DMS53 treated with DMSO at 0.1 percent for 48 hours (cell line): ENCODE results near the gene GARIN5B.

Experiments used
- DNase-seq: peaks from one replicate; lab custom pipeline; 2025; ENCODE audit not compliant: unreplicated experiment; lab: John Stamatoyannopoulos, UW

GARIN5B gene

DNA sequence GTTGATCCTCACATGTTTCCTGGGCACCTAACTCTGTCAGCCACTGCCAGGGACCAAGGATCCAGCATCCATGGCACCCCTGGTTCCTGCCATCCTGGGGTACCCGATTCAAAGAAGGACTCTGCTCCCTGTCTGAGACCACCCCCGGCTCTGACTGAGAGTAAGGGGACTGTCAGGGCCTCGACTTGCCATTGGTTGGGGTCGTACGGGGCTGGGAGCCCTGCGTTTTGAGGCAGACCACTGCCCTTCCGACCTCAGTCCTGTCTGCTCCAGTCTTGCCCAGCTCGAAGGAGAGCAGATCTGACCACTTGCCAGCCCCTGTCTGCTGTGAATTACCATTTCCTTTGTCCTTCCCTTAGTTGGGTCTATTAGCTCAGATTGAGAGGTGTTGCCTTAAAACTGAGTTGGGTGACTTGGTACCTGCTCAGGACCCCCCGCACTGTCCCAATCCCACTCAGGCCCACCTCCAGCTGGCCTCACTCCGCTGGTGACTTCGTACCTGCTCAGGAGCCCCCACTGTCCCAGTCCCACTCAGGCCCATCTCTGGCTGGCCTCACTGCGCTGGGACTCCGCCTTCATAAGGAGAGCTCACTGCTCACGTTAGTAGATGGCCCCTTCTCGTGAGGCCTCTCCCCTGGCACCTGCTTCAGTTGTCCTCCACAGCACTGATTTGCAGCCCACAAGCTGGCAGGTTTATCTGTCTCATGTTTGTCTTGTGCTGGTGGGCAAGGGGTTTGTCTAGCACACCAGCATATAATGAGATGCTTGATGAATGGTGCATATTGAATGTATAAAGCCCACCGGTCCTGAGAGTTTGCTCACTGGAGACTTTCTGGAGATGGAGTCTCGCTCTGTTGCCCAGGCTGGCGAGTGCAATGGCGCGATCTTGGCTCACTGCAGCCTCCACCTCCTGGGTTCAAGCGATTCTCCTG, 26.6 kb upstream of the GARIN5B start:
- DNase-seq = no peak

DNA sequence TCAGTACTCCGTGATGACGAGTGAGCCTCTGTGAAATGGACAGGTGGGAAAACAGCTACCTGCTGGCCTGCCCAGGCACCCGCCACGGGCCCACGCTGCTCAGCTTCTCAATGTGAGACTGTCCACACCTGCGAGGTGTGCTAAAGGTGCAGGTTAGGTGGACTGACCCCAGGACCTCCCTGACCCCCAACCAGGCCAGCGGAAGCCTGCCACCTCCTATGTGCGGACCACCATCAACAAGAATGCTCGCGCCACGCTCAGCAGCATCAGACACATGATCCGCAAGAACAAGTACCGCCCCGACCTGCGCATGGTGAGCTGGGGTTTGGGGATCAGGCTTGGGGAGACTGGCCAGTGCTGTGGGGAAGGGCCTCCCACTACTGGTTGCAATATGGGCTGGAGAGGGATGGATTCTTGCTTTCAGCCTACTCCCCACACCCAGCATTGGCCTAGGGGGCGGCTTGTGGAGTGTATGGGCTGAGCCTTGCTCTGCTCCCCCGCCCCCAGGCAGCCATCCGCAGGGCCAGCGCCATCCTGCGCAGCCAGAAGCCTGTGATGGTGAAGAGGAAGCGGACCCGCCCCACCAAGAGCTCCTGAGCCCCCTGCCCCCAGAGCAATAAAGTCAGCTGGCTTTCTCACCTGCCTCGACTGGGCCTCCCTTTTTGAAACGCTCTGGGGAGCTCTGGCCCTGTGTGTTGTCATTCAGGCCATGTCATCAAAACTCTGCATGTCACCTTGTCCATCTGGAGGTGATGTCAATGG, 24.9 kb upstream of the GARIN5B start:
- DNase-seq = no peak

DNA sequence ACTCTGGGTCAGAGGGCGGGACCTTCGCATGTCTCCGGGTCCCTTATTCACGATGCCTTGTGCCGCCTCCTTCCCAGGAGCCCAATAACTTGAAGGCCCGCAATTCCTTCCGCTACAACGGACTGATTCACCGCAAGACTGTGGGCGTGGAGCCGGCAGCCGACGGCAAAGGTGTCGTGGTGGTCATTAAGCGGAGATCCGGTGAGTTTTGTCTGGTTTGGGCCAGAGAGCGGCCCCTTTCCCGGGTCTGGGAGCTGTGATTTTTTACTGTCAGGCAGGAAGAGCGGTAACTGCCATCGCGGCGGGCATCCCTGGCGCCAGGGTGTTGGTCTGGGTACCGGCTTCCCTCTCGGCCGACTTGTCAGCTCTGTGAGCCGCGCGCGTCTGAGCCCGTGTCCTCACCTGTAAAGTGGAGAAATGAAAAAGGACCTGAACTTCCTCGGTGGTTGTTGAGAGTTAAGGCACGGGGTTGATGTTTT, 23.5 kb upstream of the GARIN5B start:
- DNase-seq = no peak

DNA sequence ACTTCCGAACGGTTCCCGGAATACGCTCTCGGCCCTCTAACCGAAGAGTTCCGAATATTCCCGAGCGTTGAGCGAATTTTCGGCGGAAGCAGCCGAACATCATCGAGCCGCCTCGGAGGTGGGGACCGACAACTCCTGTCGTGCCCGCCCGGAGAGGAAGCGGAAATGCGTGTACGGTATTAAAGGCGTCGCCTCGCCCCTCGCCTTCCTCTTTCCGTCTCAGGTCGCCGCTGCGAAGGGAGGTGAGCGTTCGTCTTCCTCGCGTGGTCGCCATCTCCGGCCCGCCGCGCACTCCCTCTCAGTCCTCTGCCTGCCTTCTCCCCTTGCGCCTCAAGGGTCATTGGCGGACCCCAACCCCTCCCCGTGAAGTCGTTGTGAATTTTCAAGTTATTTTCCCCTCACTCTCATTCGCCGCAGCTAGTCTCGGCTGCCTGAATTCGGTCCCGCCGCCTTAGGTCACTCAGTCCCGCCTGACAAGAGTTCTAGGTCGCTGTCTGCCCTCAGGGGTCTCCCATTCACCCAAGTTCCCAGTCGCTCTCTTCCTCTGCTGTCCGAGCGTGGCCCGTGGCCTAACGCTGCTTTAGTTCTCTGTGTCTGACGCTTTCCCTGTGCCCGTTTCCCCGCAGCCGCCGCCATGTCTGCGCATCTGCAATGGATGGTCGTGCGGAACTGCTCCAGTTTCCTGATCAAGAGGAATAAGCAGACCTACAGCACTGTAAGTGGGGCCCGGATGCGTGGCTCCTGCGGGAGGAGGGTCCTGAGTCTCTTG, 22.8 kb upstream of the GARIN5B start, which contains the start of gene RPL28:
Gene RPL28, plus strand, starts transcription at position 209 of the 769 bp plus-strand sequence. Its CDS starts 426 bp downstream, at position 635.
- DNase-seq = peak; percentile 97

DNA sequence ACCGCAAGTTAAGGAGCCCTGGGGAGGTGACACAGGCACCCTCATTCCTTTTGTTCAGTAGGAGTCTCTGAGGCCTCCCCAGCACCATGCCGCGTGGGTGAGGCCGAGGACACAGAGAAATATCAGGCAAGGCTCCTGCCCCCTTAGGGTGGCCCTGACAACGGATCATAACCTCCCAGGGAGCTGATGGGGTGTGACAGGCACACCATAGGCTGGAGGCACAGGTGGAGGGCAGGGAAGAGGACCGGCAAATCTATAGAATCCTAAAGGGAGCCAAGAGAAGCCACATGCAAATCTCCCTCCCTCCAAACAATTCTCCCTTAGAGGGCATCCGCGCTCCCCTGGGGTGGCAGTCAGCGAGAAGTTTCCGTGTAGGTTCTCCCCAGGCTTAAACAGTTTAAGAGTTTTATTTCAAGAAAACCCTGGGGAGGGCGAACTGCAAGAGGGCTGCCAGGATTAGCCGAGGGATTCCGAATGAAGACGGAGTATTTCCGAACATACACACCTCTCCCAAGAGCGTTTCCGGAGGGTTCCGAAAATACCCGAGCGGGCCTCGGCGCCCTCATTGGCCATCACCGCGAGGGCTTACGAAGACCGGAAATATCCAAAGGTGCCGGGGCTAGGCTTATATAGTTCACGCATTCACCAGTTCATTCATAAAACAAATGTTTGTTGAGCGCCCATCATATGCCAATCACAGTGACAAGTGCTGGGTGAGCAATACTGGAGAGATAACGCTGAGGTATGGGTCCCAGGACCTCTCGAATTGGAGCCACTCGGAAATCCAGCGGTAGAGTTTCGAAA, 22.1 kb upstream of the GARIN5B start:
- peak; percentile 97 for DNase-seq

DNA sequence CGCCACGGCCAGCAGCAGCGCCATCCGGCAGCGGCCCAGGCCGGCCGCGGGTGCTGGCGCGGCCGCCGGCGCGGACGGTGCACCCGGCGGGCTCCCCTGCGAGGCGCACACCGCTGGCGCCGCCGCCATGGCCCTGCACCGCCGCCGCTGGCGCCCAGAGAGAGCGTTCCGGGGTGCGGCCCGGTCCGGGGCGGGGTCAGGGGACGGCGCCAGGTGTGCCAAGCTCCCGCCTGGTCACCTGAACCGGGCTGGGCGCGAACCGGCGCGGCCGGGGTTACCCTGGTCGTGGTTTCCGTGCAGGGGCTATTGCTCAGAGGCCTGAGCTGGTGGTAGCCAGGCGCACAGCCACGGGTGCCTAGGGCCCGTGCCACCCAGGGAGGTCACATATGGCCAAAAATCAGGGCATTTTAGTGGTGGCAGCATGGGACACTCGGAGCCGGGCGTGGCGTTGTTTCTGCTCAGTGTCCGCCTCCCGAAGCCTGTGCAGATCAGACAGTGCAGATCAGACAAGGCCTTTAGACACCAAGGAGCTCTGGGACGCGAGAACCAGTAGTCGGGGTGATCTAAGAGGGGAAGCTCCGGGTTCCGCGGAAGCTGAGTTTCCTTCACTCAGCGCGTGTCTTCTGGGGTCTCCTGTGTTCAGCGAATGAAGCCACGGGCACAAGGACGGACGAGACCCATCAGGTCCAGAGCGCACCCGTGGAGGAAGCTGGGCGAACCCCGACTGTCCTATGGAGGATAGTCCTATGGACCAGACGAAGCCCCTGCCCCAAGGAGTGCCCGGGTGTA, 21.3 kb upstream of the GARIN5B start, which contains the start of gene TMEM238:
Gene TMEM238, minus strand, starts transcription at position 162 of the 789 bp plus-strand sequence. Its CDS starts 33 bp downstream, at position 129.
- peak; percentile 47 for DNase-seq

DNA sequence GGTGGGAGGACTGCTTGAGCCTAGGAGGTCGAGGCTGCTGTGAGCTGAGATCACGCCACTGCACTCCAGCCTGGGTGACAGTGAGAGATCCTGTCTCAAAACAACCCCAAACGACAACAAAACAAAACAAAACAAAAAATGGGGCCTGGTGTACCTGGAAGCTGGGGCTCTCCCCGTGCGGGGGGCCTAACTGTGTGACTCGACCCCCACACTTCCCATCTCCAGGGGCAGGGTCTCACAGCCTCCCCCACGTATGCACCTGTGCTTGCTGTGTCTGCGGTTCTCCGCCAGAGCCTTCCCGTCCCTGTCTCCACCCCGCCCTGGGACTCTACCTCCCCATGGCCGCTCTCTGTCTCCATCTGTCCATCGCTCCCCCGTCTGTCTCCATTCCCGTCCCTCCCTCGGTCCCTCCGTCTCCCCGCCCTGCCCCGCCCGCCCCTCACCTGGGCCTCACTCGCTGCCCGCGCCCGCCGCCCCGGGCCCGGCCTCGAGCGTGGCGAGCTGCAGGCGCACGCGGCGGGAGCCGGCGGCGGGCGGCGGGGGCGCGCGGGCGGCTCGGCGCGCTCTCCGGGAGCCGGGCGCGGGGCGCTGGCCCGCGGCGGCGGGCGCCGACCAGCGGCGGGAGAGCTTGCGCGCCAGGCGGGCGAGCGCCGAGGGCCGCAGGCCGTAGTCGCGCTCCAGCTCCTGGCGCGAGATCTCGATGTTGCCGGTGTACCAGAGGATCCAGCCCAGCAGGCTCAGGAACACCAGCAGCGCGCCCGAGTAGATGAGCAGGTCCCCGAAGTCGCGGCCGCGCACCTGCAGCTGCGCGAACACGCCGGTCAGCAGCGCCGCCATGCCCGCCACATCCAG, 20.4 kb upstream of the GARIN5B start:
- peak; percentile 43 for DNase-seq

DNA sequence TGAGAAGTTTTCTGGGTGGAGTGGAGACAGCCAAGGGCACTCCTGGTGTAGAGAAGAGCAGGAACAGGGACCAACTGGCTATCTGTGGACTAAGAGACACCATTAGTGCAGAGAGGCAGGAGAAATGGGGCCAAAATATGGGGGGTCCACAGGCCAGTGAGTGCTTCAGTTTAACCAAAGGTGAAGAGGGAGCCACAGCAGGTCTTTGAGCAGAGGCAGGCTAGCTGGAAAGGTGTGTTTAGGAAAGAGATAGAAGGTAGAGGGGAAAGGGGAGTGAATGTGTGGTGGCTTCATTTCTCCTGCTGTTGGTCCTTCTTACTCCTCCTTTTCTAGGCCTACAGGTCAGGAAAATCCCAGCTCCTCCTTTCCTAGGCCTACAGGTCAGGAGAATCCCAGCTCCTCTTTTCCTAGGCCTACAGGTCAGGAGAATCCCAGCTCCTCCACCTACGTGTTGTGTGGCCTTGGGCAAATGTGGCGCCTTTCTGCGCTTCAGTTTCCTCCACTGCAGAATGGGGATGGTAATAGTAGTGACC, 19.5 kb upstream of the GARIN5B start:
- no peak for DNase-seq

DNA sequence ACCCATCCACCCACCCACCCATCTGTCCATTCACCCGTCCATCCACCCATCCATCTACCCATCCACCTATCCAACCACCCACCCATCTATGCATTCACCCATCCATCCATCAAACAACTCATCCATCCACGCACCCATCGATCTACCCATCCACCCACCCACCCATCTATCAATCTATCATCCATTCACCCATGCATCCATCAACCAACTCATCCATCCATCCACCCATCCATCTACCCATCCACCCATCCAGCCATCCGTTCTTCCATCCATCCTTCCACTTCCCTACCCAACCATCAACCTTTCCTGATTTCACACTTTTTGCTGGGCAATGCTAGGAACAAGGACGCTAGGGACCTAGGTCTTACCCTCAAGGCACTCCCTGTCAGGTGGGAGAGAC, 19.0 kb upstream of the GARIN5B start:
- DNase-seq = no peak

DNA sequence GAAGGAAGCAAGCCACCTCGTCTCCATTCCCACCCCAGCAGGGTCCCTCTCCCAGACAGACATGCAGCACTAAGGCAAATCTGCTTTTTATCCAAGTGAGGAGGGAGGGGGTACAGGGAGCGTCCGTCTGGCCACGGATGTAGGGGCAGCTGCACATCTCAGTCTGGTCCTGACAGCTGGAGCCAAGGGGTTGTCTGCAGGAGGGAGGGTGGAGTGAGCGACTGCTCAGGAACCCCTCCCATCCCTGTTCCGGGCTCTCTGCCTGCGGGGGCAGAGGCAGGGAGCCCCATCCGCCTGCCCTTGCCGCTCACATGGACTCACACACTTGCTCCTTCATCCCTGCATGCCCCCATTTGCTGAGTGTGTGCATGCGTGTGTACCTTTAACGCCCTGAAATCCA, 16.1 kb upstream of the GARIN5B start:
- DNase-seq = no peak

DNA sequence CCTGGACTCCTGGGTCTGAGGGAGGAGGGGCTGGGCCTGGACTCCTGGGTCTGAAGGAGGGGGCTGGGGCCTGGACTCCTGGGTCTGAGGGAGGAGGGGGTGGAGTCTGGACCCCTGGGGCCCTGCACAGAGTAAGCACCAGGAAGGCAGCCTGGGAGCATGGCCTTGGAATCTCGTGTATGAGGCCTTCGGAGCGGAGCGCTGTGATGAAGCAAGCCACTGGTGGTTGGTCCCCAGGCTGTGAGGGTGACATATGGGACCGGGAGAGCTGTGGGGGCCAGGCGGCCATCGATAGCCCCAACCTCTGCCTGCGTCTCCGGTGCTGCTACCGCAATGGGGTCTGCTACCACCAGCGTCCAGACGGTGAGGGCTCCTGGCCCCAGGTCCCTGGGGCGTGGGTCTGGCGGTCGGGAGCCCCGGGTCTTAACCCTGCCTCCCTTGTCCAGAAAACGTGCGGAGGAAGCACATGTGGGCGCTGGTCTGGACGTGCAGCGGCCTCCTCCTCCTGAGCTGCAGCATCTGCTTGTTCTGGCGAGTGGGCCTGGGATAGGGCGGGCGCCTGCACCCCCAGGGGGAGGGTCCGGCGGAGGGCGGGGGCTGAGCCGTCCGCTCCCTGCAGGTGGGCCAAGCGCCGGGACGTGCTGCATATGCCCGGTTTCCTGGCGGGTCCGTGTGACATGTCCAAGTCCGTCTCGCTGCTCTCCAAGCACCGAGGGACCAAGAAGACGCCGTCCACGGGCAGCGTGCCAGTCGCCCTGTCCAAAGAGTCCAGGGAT, 14.5 kb upstream of the GARIN5B start:
- DNase-seq = no peak

DNA sequence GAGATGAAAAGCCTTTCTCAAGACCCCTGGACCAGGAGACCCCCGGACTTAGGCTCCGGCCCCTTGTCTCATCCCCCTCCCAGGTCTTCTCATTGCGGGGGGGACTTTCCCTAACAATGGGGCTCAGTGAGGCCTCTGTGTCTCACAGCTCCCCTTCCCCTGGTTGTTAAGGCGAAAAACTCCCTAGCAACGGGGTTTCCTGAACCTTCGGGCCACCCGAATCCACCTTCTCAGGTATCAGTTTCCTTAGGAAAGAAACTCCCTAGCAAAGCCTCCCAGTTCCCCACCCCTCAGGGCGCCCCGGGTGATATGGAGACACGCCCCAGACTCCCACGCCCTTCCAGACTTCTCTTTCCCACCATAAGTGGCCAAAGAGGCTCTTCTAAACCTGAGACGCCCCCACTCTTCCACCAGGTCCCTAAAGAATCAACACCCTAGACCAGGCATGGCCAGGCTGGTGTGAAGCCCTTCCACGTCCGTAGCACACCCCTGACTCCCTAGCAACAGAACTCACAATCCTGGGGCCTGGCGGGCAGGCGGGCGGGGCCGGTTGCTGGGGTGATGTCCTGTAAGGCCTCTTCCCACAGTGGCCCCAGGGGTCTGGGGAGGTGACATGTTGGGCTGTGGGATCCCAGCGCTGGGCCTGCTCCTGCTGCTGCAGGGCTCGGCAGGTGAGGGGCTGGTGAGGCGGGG, 13.3 kb upstream of the GARIN5B start, which contains the start of gene TMEM190:
Gene TMEM190, plus strand, starts transcription at position 586 of the 693 bp plus-strand sequence. Its CDS starts 28 bp downstream, at position 614.
- no peak for DNase-seq

DNA sequence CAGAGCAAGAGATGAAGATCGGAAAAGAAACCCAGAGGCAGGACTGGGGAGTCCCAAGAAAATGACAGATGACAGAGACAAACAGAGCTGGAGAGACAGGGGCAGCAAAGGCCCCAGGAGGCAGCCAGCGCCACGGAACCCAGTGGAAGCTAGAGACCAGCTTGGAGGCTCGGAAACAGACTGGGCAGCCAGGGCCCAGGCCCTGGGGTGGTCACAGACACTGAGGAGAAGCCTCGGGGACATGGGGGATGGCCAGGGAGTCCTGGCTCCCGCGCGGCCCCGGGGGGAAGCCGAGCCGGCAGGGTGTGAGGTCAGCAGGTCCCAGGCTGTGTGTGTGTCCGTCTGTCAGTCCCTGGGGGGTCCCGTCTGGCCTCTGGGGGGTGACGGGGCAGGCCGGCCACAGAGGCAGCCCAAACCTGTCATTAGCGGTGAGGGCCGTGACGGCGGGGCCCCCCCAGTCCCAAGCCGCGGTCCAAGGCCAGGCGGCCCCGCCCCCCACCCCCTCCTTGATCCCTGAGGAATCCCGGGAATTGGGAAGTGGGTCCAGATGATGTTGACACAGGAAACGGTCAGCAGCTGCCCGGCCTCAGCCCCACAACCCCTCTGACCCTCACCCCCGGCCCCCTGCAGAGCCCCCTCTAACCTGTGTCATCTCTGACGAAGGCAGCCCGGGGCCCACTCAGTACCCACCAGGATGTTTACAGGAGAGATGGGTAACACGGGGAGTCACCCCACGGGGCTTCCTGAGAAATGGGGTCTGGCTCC, 11.1 kb upstream of the GARIN5B start:
- DNase-seq = no peak

DNA sequence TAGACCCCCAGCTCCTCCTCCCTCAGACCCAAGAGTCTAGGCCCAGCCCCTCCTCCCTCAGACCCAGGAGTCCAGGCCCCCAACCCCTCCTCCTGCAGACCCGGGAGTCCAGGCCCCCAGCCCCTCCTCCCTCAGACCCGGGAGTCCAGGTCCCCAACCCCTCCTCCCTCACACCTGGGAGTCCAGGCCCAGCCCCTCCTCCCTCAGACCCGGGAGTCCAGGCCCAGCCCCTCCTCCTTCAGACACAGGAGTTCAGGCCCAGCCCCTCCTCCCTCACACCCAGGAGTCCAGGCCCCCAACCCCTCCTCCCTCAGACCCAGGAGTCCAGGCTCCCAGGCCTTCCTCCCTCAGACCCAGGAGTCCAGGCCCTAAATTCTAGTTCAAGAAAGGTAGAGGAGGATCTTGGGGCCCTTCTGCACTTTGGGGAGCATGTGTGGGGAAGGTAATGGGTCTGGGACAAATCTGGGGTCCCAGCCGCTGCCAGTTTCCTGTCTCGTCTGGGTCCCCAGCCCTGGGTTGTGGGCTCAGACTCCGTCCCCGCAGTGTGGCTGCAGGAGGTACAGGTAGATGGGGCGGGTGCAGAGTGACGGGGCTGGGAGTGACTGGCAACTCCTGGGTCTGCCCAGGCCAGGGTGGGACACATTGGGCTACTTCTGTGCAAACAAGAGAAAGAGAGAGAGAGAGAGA, 10.4 kb upstream of the GARIN5B start:
- no peak for DNase-seq

DNA sequence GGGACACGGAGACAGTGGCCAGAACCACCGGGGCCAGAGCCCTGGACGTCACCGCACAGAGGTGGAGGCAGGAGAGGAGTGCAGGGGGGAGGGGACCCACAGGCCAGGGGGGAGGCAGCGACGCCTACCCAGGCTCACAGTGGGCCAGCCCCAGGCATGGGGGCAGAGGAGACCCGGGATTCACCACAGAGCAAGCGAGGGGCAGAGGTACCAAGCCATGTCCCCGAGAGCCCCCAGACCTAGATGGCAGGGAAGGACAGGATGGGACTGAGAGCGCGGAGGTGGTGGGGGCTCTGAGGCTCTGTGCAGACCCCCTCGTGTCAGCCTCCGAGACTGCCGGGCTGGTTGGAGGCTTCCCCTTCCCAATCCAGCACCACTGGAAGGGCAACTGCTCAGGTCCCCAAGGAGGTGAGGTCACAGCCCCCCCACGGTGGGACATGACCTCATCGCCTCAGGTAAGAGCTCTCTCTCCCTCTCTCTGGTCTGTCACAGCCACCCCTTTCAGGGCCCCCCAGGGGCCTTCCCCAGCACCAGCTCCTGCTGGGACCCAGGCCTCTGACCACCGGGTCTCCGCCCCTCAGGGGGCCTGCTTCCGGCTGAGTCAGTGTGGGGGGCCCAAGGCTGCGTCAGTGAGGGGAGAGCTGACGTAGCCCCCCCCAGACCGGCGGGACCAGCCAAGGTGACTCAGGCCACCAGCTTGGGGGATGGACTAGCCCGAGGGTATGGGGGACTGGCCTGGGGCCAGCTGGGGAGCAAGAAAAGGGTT, 9.4 kb upstream of the GARIN5B start:
- DNase-seq = no peak
